ENCODE results near the gene GLMP. TPM values are rescaled to one million over a fixed set of nuclear protein-coding genes. Genes with fewer than 3 reads are reported as not detected.

GLMP gene
- total RNA-seq, 2 donors from 2014 or later: 70.3 to 85.1 TPM

DNA sequence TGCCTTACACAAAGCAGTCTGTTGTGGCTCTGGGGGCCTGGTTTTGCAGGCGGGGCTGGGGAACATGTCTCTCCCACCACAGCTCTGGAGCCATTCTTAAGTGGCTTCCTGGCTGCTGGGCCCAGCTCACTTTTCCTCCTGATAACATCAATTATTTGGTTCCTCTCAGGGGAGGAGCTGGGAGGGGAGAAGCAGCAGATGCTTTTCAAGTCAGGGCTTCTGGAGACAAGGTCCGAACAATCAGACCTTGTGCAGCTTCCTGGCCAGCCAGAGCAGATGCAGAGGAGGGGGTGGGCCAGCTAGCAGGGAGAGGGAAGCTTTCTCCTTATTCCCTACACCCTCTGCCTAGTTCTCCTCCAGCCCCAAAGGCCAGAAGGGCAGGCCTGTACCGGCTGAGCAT lies 44.0 kb downstream of the GLMP start:
- no peak overlapping the region for H3K27ac ChIP-seq (ENCODE audit: low read depth, low read length)
- 83 to 92% methylated on average over 1 to 3 of the region's 3 CpGs for WGBS, 2 experiments (ENCODE audit: insufficient coverage in 1 of 2, insufficient read length in 1 of 2)
- H3K36me3 ChIP-seq (ENCODE audit: control insufficient read depth, insufficient read depth, low read length): peaks cover 61% of the 10 kb centered on the region
- H3K27me3 ChIP-seq (ENCODE audit: control insufficient read depth, insufficient read depth, low read length, poor library complexity, severe bottlenecking): no peaks in the 10 kb centered on the region
- Mint-ChIP-seq H3K27me3 (ENCODE audit: insufficient read depth) (no peaks in the 10 kb centered on the region), H3K36me3 (ENCODE audit: low read depth) (peaks cover 53% of the 10 kb centered on the region), H3K9me3 (no peaks in the 10 kb centered on the region), H3K4me3 (no peak overlapping the region), H3K4me1 (peaks cover 7% of the 10 kb centered on the region), H3K27ac (no peak overlapping the region)
- H3K9ac ChIP-seq (ENCODE audit: extremely low read depth, low read length, poor library complexity, severe bottlenecking): no peak overlapping the region
- no peak for DNase-seq
- H3K9me3 ChIP-seq (ENCODE audit: control insufficient read depth, low read length): no peaks in the 10 kb centered on the region
- no peaks in the 10 kb centered on the region for H3K4me1 ChIP-seq (ENCODE audit: control insufficient read depth, insufficient read depth, low read length)
- TF ChIP-seq CTCF (conservative IDR thresholded peaks at IDR 0.05): no peak
- H3K4me3 ChIP-seq (ENCODE audit: low read length): no peak overlapping the region

DNA sequence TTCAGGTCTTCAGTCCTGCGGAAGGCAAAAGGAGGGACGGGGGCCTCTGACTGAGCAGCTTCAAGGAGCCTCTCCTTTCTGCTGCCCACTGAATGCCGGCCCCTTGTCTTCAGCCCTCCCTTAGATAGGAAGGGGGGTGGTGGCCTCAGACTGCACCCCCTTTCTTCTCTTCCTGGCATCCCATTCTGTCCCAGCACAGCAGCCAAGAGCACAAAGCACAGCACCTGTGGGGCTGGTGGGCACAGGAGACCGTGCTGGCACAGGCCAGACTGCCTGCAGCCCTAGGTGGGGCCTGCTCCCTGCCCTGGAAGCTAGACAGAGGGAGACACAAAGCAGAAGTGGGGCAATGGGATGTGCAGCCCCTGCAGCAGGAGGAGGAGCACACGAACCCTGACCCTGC lies 45.9 kb downstream of the GLMP start:
- H3K9ac ChIP-seq (ENCODE audit: extremely low read depth, low read length, poor library complexity, severe bottlenecking): no peak overlapping the region
- peaks cover 6% of the 10 kb centered on the region for H3K4me1 Mint-ChIP-seq
- H3K36me3 Mint-ChIP-seq (ENCODE audit: low read depth): peaks cover 46% of the 10 kb centered on the region
- peaks cover 4% of the 10 kb centered on the region for H3K27me3 Mint-ChIP-seq (ENCODE audit: insufficient read depth)
- DNase-seq: no peak
- 89 to 93% methylated on average over 1 to 5 of the region's 5 CpGs for WGBS, 2 experiments (ENCODE audit: insufficient coverage in 1 of 2, insufficient read length in 1 of 2)
- H3K27me3 ChIP-seq (ENCODE audit: control insufficient read depth, insufficient read depth, low read length, poor library complexity, severe bottlenecking): no peaks in the 10 kb centered on the region
- peaks cover 51% of the 10 kb centered on the region for H3K36me3 ChIP-seq (ENCODE audit: control insufficient read depth, insufficient read depth, low read length)
- no peak overlapping the region for H3K4me3 Mint-ChIP-seq
- H3K9me3 Mint-ChIP-seq: no peaks in the 10 kb centered on the region
- H3K4me1 ChIP-seq (ENCODE audit: control insufficient read depth, insufficient read depth, low read length): no peaks in the 10 kb centered on the region
- no peaks in the 10 kb centered on the region for H3K9me3 ChIP-seq (ENCODE audit: control insufficient read depth, low read length)
- no peak for TF ChIP-seq CTCF (conservative IDR thresholded peaks at IDR 0.05)
- no peak overlapping the region for H3K27ac ChIP-seq (ENCODE audit: low read depth, low read length)
- H3K4me3 ChIP-seq (ENCODE audit: low read length): no peak overlapping the region
- no peak overlapping the region for H3K27ac Mint-ChIP-seq

DNA sequence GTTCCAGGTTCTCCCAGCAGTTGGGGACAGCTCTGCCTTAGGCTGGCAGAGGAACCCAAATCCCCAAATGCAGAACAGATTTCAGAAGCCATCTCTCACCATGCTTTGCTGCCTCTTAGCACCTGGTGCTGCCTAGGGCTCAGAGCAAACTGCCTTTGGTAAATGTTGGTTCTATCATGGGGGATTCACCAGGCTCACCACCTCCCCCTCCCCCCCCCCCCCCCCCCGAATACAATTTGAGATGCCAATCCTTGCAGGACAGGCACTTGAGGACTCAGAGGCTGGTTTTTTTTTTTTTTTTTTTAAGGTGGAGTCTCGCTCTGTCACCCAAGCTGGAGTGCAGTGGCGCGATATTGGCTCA lies 47.2 kb downstream of the GLMP start:
- Mint-ChIP-seq H3K27ac (no peak overlapping the region), H3K4me3 (no peak overlapping the region), H3K36me3 (ENCODE audit: low read depth) (peaks cover 36% of the 10 kb centered on the region), H3K9me3 (no peaks in the 10 kb centered on the region), H3K27me3 (ENCODE audit: insufficient read depth) (peaks cover 4% of the 10 kb centered on the region), H3K4me1 (peaks cover 6% of the 10 kb centered on the region)
- H3K9ac ChIP-seq (ENCODE audit: extremely low read depth, low read length, poor library complexity, severe bottlenecking): no peak overlapping the region
- H3K36me3 ChIP-seq (ENCODE audit: control insufficient read depth, insufficient read depth, low read length): peaks cover 40% of the 10 kb centered on the region
- no peak for TF ChIP-seq CTCF (conservative IDR thresholded peaks at IDR 0.05)
- no peaks in the 10 kb centered on the region for H3K4me1 ChIP-seq (ENCODE audit: control insufficient read depth, insufficient read depth, low read length)
- no peak overlapping the region for H3K4me3 ChIP-seq (ENCODE audit: low read length)
- no peak for DNase-seq
- WGBS, 2 experiments (ENCODE audit: insufficient coverage in 1 of 2, insufficient read length in 1 of 2): 94% methylated on average over 3 of the region's 4 CpGs; no CpG with 5 or more reads in 1 of the 2 experiments
- no peaks in the 10 kb centered on the region for H3K27me3 ChIP-seq (ENCODE audit: control insufficient read depth, insufficient read depth, low read length, poor library complexity, severe bottlenecking)
- H3K9me3 ChIP-seq (ENCODE audit: control insufficient read depth, low read length): no peaks in the 10 kb centered on the region
- H3K27ac ChIP-seq (ENCODE audit: low read depth, low read length): peak overlapping the region; percentile 80
